Measurements from ENCODE around the gene PHLDB3.
A peak's percentile ranks its signal among the peaks of the same experiment; 100 is the strongest.

The PHLDB3 gene

DNA sequence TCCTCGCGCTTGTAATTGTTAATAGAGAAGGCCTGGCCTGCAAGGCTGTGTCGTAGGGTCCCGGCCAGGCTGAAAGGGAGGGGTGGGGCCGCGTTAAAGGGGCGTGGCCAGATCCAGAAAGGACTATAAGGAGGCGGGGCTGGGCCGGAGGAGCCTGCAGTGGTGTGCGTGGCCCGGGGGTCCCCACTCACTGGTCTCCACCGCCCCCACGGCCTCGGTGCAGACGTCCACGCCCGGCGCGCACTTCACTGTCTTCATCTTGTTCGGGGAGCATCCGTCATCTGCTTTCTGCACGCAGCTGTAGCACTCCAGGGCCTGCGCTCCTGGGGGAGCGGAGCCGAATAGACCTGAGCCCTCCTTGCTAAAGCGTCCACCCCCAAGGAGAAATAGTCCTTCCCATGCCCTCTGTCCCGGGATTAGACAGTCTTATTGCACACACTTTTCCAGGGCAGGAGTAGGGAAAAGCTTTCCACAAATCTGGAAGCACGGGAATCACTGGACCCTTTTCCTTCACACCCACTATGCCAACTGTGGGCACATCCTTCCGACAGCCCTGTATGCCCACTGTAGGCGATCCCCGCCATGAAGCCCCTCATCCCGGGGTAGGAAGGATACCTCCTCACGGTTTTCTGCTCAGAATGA lies 40.3 kb downstream of the PHLDB3 start:
- Mint-ChIP-seq H3K27ac (peak overlapping the region; percentile 89), H3K4me3 (peak overlapping the region; percentile 90), H3K4me1 (peaks cover 16% of the 10 kb centered on the region), H3K27me3 (ENCODE audit: low read depth, poor library complexity) (peaks cover 62% of the 10 kb centered on the region), H3K36me3 (ENCODE audit: low read depth) (peaks cover 4% of the 10 kb centered on the region), H3K9me3 (no peaks in the 10 kb centered on the region)
- peak; percentile 79 for DNase-seq
- TF ChIP-seq, protein P1, sequence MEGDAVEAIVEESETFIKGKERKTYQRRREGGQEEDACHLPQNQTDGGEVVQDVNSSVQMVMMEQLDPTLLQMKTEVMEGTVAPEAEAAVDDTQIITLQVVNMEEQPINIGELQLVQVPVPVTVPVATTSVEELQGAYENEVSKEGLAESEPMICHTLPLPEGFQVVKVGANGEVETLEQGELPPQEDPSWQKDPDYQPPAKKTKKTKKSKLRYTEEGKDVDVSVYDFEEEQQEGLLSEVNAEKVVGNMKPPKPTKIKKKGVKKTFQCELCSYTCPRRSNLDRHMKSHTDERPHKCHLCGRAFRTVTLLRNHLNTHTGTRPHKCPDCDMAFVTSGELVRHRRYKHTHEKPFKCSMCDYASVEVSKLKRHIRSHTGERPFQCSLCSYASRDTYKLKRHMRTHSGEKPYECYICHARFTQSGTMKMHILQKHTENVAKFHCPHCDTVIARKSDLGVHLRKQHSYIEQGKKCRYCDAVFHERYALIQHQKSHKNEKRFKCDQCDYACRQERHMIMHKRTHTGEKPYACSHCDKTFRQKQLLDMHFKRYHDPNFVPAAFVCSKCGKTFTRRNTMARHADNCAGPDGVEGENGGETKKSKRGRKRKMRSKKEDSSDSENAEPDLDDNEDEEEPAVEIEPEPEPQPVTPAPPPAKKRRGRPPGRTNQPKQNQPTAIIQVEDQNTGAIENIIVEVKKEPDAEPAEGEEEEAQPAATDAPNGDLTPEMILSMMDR (IDR thresholded peaks at IDR 0.05), result no peak

DNA sequence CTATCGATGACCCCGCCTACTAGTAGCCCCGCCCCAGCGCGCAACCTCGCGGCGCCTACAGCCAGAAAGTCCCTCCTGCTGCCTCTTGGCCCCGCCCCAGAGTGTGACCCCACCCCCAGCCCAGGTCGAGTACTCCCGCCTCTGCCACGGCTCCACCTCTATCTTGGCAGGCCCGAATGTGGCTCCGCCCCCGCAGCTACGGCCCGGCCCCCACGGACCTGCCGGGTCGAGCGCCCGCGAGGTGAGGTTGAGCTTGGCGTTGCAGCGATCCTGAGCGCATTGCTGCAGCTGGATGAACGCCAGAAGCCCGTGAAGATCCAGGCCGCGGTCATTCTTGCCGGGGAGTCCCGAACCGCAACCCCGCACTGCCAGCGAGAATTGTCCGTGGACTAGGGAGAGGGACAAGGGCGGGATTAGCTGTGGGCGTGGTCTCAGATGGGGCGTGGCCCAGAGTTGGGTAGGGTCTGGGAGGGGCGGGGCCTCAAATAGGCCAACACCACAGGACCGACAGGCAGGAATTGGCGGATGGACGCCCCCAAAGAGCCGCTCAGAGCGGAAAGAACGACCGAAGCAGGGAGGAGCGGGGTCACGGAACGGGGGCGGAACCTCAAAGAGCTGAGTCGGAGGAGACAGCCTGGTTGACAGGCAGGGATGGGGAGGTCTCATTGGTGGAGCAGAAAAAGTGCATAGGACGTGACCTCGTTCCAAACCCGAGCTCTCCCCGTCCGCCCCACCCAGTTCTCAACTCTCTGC lies 41.0 kb downstream of the PHLDB3 start:
- TF ChIP-seq, protein P1 (IDR thresholded peaks at IDR 0.05), result no peak

GRCh38 chr19:43462785-43463380 lies 41.7 kb downstream of the PHLDB3 start:
- TF ChIP-seq, protein P1 (IDR thresholded peaks at IDR 0.05), result no peak
- Mint-ChIP-seq H3K4me1 (peaks cover 16% of the 10 kb centered on the region), H3K27ac (no peak overlapping the region), H3K9me3 (no peaks in the 10 kb centered on the region), H3K36me3 (ENCODE audit: low read depth) (peaks cover 4% of the 10 kb centered on the region), H3K27me3 (ENCODE audit: low read depth, poor library complexity) (peaks cover 62% of the 10 kb centered on the region), H3K4me3 (peak overlapping the region; percentile 90)
- DNase-seq, result no peak

More for the DNA sequence above, 41.0 kb downstream of the PHLDB3 start:
- Mint-ChIP-seq H3K4me3 (peak overlapping the region; percentile 90), H3K4me1 (peaks cover 16% of the 10 kb centered on the region), H3K36me3 (ENCODE audit: low read depth) (peaks cover 4% of the 10 kb centered on the region), H3K27ac (peak overlapping the region; percentile 89), H3K27me3 (ENCODE audit: low read depth, poor library complexity) (peaks cover 65% of the 10 kb centered on the region), H3K9me3 (no peaks in the 10 kb centered on the region)
- DNase-seq, result peak; percentile 99

DNA sequence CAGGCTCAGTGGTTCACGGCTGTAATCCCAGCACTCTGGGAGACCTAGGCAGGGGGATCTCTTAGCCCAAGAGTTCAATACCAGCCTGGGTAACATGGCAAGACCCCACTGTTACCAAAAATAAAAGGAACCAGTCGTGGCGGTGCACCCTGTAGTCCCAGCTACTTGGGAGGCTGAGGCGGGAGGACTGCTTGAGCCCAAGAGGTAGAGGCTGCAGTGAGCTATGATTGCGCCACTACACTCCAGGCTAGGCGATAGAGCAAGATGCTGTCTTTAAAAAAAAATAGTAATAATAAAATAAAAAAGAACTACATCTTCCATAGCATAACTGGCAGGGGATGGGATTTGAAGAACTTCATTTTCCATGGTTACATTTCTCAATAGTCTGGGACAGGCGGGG lies 42.2 kb downstream of the PHLDB3 start:
- DNase-seq, result no peak
- Mint-ChIP-seq H3K4me1 (peaks cover 15% of the 10 kb centered on the region), H3K4me3 (peak overlapping the region; percentile 90), H3K27me3 (ENCODE audit: low read depth, poor library complexity) (peaks cover 65% of the 10 kb centered on the region), H3K27ac (no peak overlapping the region), H3K36me3 (ENCODE audit: low read depth) (peaks cover 4% of the 10 kb centered on the region), H3K9me3 (no peaks in the 10 kb centered on the region)
- TF ChIP-seq, protein P1 (IDR thresholded peaks at IDR 0.05), result no peak

GRCh38 chr19:43461303-43461702 lies 43.2 kb downstream of the PHLDB3 start:
- no peak for DNase-seq
- Mint-ChIP-seq H3K4me3 (no peak overlapping the region), H3K9me3 (no peaks in the 10 kb centered on the region), H3K27me3 (ENCODE audit: low read depth, poor library complexity) (peaks cover 69% of the 10 kb centered on the region), H3K27ac (no peak overlapping the region), H3K4me1 (peaks cover 11% of the 10 kb centered on the region), H3K36me3 (ENCODE audit: low read depth) (peaks cover 4% of the 10 kb centered on the region)
- TF ChIP-seq, protein P1 (IDR thresholded peaks at IDR 0.05), result no peak

Measured in nephron progenitor cell (in vitro differentiated cells).